ENCODE measurements around the gene CHRNA3.

- no peak for TF ChIP-seq TFCP2L1 (CRISPR knock-in tag; IDR thresholded peaks at IDR 0.05)
- TF ChIP-seq, protein P1, sequence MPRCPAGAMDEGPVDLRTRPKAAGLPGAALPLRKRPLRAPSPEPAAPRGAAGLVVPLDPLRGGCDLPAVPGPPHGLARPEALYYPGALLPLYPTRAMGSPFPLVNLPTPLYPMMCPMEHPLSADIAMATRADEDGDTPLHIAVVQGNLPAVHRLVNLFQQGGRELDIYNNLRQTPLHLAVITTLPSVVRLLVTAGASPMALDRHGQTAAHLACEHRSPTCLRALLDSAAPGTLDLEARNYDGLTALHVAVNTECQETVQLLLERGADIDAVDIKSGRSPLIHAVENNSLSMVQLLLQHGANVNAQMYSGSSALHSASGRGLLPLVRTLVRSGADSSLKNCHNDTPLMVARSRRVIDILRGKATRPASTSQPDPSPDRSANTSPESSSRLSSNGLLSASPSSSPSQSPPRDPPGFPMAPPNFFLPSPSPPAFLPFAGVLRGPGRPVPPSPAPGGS (IDR thresholded peaks at IDR 0.05): no peak
- no peak for TF ChIP-seq POLR2A (IDR thresholded peaks at IDR 0.05; ENCODE audit: low read length)
- no peak for TF ChIP-seq MAX (IDR thresholded peaks at IDR 0.05)
- TF ChIP-seq KDM1A (IDR thresholded peaks at IDR 0.05; ENCODE audit: low read depth): no peak
- no peak for TF ChIP-seq NR3C1 (IDR thresholded peaks at IDR 0.05)
- no peak for TF ChIP-seq EHF (CRISPR knock-in tag; IDR thresholded peaks at IDR 0.05)
- no peak for TF ChIP-seq CEBPB (IDR thresholded peaks at IDR 0.05)
Observed at GRCh38 chr15:78621810-78622402, 1.1 kb upstream of the CHRNA3 start.
